Left hindlimb (tissue), 1 donor: ENCODE data around the gene MYH6.
"Not testable (repeated sequence)": the region's sequence is repeated elsewhere in the genome, so short reads cannot be mapped to it uniquely, and the experiment has no call there.

Experiments
- DNase-seq: peaks from one replicate; pipeline ENCODE4 v3.0.0-alpha.2; 2018

MYH6 gene

GRCh38 chr14:23414254-23414653 is 6.2 kb upstream of the MYH6 start:
- no peak for DNase-seq

- no peak for DNase-seq
Observed at GRCh38 chr14:23413681-23414080, 5.6 kb upstream of the MYH6 start.

- DNase-seq, result no peak
Observed at GRCh38 chr14:23411563-23412525, 3.8 kb upstream of the MYH6 start.

- DNase-seq, result no peak
Observed at GRCh38 chr14:23409966-23410635, 2.0 kb upstream of the MYH6 start.

GRCh38 chr14:23409475-23409874 is 1.4 kb upstream of the MYH6 start:
- no peak for DNase-seq

GRCh38 chr14:23408307-23408630 is 196 bp upstream of the MYH6 start:
- no peak for DNase-seq

- no peak for DNase-seq
Observed at GRCh38 chr14:23406725-23407355, 1.2 kb downstream of the MYH6 start.

GRCh38 chr14:23406244-23406643 is 1.8 kb downstream of the MYH6 start:
- no peak for DNase-seq

- no peak for DNase-seq
Observed at GRCh38 chr14:23405516-23406025, 2.5 kb downstream of the MYH6 start.

GRCh38 chr14:23405096-23405495 is 3.0 kb downstream of the MYH6 start:
- no peak for DNase-seq

- DNase-seq, result no peak
Observed at GRCh38 chr14:23404331-23404900, 3.7 kb downstream of the MYH6 start.

GRCh38 chr14:23403908-23404307 is 4.2 kb downstream of the MYH6 start:
- no peak for DNase-seq

- DNase-seq, result no peak
Observed at GRCh38 chr14:23403139-23403438, 5.0 kb downstream of the MYH6 start.

- no peak for DNase-seq
Observed at GRCh38 chr14:23402296-23403138, 5.6 kb downstream of the MYH6 start.

GRCh38 chr14:23401291-23401690 is 6.8 kb downstream of the MYH6 start:
- DNase-seq, result no peak

GRCh38 chr14:23400496-23401149 is 7.5 kb downstream of the MYH6 start:
- DNase-seq, result not testable (repeated sequence)

GRCh38 chr14:23399591-23399990 is 8.5 kb downstream of the MYH6 start:
- no peak for DNase-seq

GRCh38 chr14:23399136-23399535 is 8.9 kb downstream of the MYH6 start:
- DNase-seq, result no peak

GRCh38 chr14:23398348-23398747 is 9.7 kb downstream of the MYH6 start:
- no peak for DNase-seq

- no peak for DNase-seq
Observed at GRCh38 chr14:23396781-23397407, 11.2 kb downstream of the MYH6 start.

GRCh38 chr14:23396126-23396525 is 11.9 kb downstream of the MYH6 start:
- no peak for DNase-seq
